Vagina (tissue), 2 donors: Measurements from ENCODE around the gene MGST1.

Source experiments
- POLR2A ChIP-seq, 2 donors: fragments of 450-650 bp; IDR thresholded peaks; one replicate each; pipeline ENCODE4 v1.6.1; 2017; ENCODE audit warnings: antibody characterized with exemption in 2 of 2, mild to moderate bottlenecking in 2 of 2, moderate library complexity in 2 of 2
- POLR2AphosphoS5 ChIP-seq, 2 donors: sonication (generic); formaldehyde crosslinking; IDR thresholded peaks; one replicate each; pipeline ENCODE4 v1.9.0; 2017; ENCODE audit warnings: antibody characterized with exemption in 2 of 2, mild to moderate bottlenecking in 2 of 2, low read depth in 1 of 2; ENCODE audit not compliant: insufficient read depth in 1 of 2
- TF ChIP-seq, protein P1 (sequence below), 3 experiments: fragments of 450-650 bp in 2 of 3; fragments of 200-600 bp in 1 of 3; sonication (generic) in 1 of 3; IDR thresholded peaks; one replicate each; pipeline ENCODE4 v1.5.1; 2017 to 2019; ENCODE audit warnings: antibody characterized with exemption in 3 of 3, mild to moderate bottlenecking in 2 of 3, moderate library complexity in 2 of 3

DNA sequence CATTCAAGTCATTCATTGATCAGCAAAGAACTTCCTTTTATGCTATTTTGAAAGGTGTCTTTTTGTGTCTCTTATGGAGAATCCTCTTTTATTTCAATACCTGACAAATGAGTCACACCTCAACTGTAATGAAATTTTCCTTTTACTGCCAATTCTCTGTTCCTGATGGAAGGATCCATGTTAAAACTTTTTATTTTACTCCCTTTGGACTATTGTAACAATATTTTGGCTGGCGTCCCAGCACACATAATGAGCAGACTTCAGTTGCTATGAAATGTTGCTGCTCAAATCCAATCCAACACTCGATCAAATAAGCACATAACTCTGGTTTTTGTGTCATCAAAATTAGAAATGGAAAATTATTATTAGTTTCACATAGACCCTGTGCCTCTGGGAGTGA, 48.0 kb upstream of the MGST1 start:
- TF ChIP-seq POLR2AphosphoS5 (IDR thresholded peaks at IDR 0.05; ENCODE audit: insufficient read depth in 1 of 2, low read depth in 1 of 2) (no peak), POLR2A (IDR thresholded peaks at IDR 0.05) (no peak)
- TF ChIP-seq, protein P1, sequence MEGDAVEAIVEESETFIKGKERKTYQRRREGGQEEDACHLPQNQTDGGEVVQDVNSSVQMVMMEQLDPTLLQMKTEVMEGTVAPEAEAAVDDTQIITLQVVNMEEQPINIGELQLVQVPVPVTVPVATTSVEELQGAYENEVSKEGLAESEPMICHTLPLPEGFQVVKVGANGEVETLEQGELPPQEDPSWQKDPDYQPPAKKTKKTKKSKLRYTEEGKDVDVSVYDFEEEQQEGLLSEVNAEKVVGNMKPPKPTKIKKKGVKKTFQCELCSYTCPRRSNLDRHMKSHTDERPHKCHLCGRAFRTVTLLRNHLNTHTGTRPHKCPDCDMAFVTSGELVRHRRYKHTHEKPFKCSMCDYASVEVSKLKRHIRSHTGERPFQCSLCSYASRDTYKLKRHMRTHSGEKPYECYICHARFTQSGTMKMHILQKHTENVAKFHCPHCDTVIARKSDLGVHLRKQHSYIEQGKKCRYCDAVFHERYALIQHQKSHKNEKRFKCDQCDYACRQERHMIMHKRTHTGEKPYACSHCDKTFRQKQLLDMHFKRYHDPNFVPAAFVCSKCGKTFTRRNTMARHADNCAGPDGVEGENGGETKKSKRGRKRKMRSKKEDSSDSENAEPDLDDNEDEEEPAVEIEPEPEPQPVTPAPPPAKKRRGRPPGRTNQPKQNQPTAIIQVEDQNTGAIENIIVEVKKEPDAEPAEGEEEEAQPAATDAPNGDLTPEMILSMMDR (IDR thresholded peaks at IDR 0.05) = no peak
